Kidney tubule cell (primary cell): Measurements from ENCODE around the gene YPEL4.

Source experiments
- DNase-seq: peaks from one replicate; pipeline ENCODE4 v3.0.0-alpha.2; 2018; ENCODE audit warnings: low spot score

The YPEL4 gene

GRCh38 chr11:57633394-57634070 lies 16.2 kb downstream of the YPEL4 start:
- DNase-seq = no peak

- no peak for DNase-seq
Measured at GRCh38 chr11:57632116-57632515, 17.6 kb downstream of the YPEL4 start.

GRCh38 chr11:57630171-57630570 lies 19.5 kb downstream of the YPEL4 start:
- no peak for DNase-seq

- no peak for DNase-seq
Measured at GRCh38 chr11:57626895-57627294, 22.8 kb downstream of the YPEL4 start.

GRCh38 chr11:57624864-57625263 lies 24.8 kb downstream of the YPEL4 start:
- no peak for DNase-seq

- DNase-seq = no peak
Measured at GRCh38 chr11:57622263-57622662, 27.4 kb downstream of the YPEL4 start.

GRCh38 chr11:57620467-57620866 lies 29.2 kb downstream of the YPEL4 start:
- DNase-seq = no peak

- DNase-seq = no peak
Measured at GRCh38 chr11:57619331-57619730, 30.4 kb downstream of the YPEL4 start.

GRCh38 chr11:57618438-57618837 lies 31.3 kb downstream of the YPEL4 start:
- DNase-seq = no peak

- no peak for DNase-seq
Measured at GRCh38 chr11:57616595-57616994, 33.1 kb downstream of the YPEL4 start.

GRCh38 chr11:57615308-57615707 lies 34.4 kb downstream of the YPEL4 start:
- no peak for DNase-seq

GRCh38 chr11:57614234-57614772 lies 35.4 kb downstream of the YPEL4 start:
- no peak for DNase-seq

GRCh38 chr11:57610170-57610569 lies 39.5 kb downstream of the YPEL4 start:
- no peak for DNase-seq

GRCh38 chr11:57605028-57605420 lies 44.7 kb downstream of the YPEL4 start:
- DNase-seq = no peak

- no peak for DNase-seq
Measured at GRCh38 chr11:57604296-57605027, 45.2 kb downstream of the YPEL4 start.

- no peak for DNase-seq
Measured at GRCh38 chr11:57601297-57601696, 48.4 kb downstream of the YPEL4 start.

- peak; percentile 47 for DNase-seq
Measured at GRCh38 chr11:57599381-57599780, 50.3 kb downstream of the YPEL4 start.

GRCh38 chr11:57598831-57599155 lies 50.9 kb downstream of the YPEL4 start:
- DNase-seq = peak; percentile 72

- DNase-seq = peak; percentile 50
Measured at GRCh38 chr11:57597916-57598830, 51.5 kb downstream of the YPEL4 start.

- no peak for DNase-seq
Measured at GRCh38 chr11:57597461-57597915, 52.2 kb downstream of the YPEL4 start, which contains the start of gene SERPING1. Gene SERPING1, plus strand, starts transcription at chr11:57597685. Its CDS starts 586 bp downstream, at chr11:57598271.

GRCh38 chr11:57596266-57596885 lies 53.3 kb downstream of the YPEL4 start:
- DNase-seq = no peak
